Transverse colon (tissue), 4 donors: ENCODE data around the gene CCL17. TPM values are rescaled to one million over a fixed set of nuclear protein-coding genes. Genes with fewer than 3 reads are reported as not detected.

Source experiments
- DNase-seq: peaks from one replicate; pipeline ENCODE4 v3.0.0-alpha.2; 2019
- H3K27ac ChIP-seq, 4 donors: fragments of 200-600 bp; sonication (generic); 2 replicates each; pipeline ENCODE4 v1.5.1; 2016 to 2018; ENCODE audit warnings: inconsistent platforms in 4 of 4
- H3K27me3 ChIP-seq: fragments of 200-600 bp; sonication (generic); 2 replicates; pipeline ENCODE4 v1.5.1; 2017; ENCODE audit warnings: inconsistent platforms
- H3K36me3 ChIP-seq, 4 donors: fragments of 200-600 bp; sonication (generic); 2 replicates each; pipeline ENCODE4 v1.5.1; 2017 to 2019; ENCODE audit warnings: inconsistent platforms in 4 of 4
- H3K4me1 ChIP-seq, 4 donors: fragments of 200-600 bp; sonication (generic); 2 replicates each; pipeline ENCODE4 v1.5.1; 2017 to 2020; ENCODE audit warnings: inconsistent platforms in 4 of 4
- H3K4me3 ChIP-seq, 4 donors: fragments of 200-600 bp; sonication (generic); 1 replicate in 1 of 4; 2 replicates in 3 of 4; pipeline versions ENCODE4 v1.5.1 to v1.6.1; 2017 to 2019; ENCODE audit warnings: inconsistent platforms in 4 of 4
- H3K9me3 ChIP-seq, 2 donors: fragments of 200-600 bp; sonication (generic); 2 replicates each; pipeline ENCODE4 v1.5.1; 2017 to 2019; ENCODE audit warnings: inconsistent platforms in 2 of 2
- EP300 ChIP-seq: sonication (generic); formaldehyde crosslinking; IDR thresholded peaks from one replicate; pipeline ENCODE4 v1.6.1; 2017; ENCODE audit warnings: antibody characterized with exemption, low read depth
- POLR2A ChIP-seq: fragments of 450-650 bp; IDR thresholded peaks from one replicate; pipeline ENCODE4 v1.6.1; 2016; ENCODE audit warnings: antibody characterized with exemption, mild to moderate bottlenecking, moderate library complexity
- POLR2AphosphoS5 ChIP-seq, 3 donors: sonication (generic); formaldehyde crosslinking; IDR thresholded peaks; one replicate each; pipeline ENCODE4 v1.6.1; 2016; ENCODE audit warnings: antibody characterized with exemption in 3 of 3
- WGBS, 2 donors: methylation state at CpG; one replicate each; pipeline ENCODE4 v1.1.5; 2018; ENCODE audit warnings: low coverage in 1 of 2; 5-methylcytosine and 5-hydroxymethylcytosine counted together
- in situ Hi-C, 4 donors: fragments of 200-750 bp; cut with MboI; loops; one replicate each; pipeline versions ENCODE4 v1.15.0 to v1.15.1; 2017; ENCODE audit warnings: low sequenced_read_pairs in 3 of 4, low pct_ligation_motif_present in 1 of 4, low pct_unique_long_range_greater_than_20kb in 1 of 4
- intact Hi-C: fragments of 100-400 bp; cut with DNase I; formaldehyde crosslinking; loops from one replicate; pipeline ENCODE4 v1.15.1; 2023; ENCODE audit warnings: low total_unique reads
- total RNA-seq, 4 donors: library from RNA; depleted of rRNA; stranded (reverse); fragments of >200 nt; gene quantifications; one replicate each; pipeline ENCODE4 v1.1.0, GENCODE V29; 2016
- TF ChIP-seq, protein P1 (sequence below), 5 experiments: fragments of 200-600 bp in 3 of 5; fragments of 450-650 bp in 2 of 5; sonication (generic) in 3 of 5; IDR thresholded peaks; 1 replicate in 2 of 5; 2 replicates in 3 of 5; pipeline ENCODE4 v1.5.1; 2016 to 2017; ENCODE audit warnings: antibody characterized with exemption in 5 of 5, inconsistent platforms in 3 of 5, mild to moderate bottlenecking in 2 of 5, moderate library complexity in 1 of 5

CCL17 gene
- total RNA-seq, 4 donors from 2014 or later = 1.4 TPM; not detected in 3

GRCh38 chr16:57452021-57452420 lies 47.5 kb downstream of the CCL17 start:
- Histone ChIP-seq H3K27me3 (no peaks in the 10 kb centered on the region), H3K9me3 (no peaks in the 10 kb centered on the region), H3K27ac (no peak overlapping the region), H3K4me3 (no peak overlapping the region), H3K4me1 (peaks cover 3 to 17% (median 12%) of the 10 kb centered on the region in 4 donors), H3K36me3 (peaks cover 0 to 52% (median 20%) of the 10 kb centered on the region in 4 donors)
- intact Hi-C loops (no loop called here), in situ Hi-C loops (no loop called here)
- no peak for DNase-seq
- 94 to 100% methylated on average over 2 to 10 of the region's 10 CpGs for whole genome bisulfite sequencing, 2 donors
- TF ChIP-seq EP300 (no peak), POLR2AphosphoS5 (IDR thresholded peaks at IDR 0.05) (no peak), POLR2A (no peak)
- TF ChIP-seq, protein P1, sequence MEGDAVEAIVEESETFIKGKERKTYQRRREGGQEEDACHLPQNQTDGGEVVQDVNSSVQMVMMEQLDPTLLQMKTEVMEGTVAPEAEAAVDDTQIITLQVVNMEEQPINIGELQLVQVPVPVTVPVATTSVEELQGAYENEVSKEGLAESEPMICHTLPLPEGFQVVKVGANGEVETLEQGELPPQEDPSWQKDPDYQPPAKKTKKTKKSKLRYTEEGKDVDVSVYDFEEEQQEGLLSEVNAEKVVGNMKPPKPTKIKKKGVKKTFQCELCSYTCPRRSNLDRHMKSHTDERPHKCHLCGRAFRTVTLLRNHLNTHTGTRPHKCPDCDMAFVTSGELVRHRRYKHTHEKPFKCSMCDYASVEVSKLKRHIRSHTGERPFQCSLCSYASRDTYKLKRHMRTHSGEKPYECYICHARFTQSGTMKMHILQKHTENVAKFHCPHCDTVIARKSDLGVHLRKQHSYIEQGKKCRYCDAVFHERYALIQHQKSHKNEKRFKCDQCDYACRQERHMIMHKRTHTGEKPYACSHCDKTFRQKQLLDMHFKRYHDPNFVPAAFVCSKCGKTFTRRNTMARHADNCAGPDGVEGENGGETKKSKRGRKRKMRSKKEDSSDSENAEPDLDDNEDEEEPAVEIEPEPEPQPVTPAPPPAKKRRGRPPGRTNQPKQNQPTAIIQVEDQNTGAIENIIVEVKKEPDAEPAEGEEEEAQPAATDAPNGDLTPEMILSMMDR (IDR thresholded peaks at IDR 0.05) = no peak

- peak; percentile 92 for DNase-seq
- no peaks in the 10 kb centered on the region for H3K27me3 ChIP-seq
- H3K9me3 ChIP-seq = no peaks in the 10 kb centered on the region
- H3K27ac ChIP-seq = peak within 1 kb of the TSS; percentile 85 to 92 (median 88)
- peaks cover 0 to 41% (median 17%) of the 10 kb centered on the region in 4 donors for H3K36me3 ChIP-seq
- in situ Hi-C loops (no loop called here), intact Hi-C loops (no loop called here)
- H3K4me1 ChIP-seq = peaks cover 11 to 19% (median 14%) of the 10 kb centered on the region in 4 donors
- WGBS, 2 donors = 0 to 2% methylated on average over 2 to 40 of the region's 47 CpGs
- peak within 1 kb of the TSS; percentile 85 to 100 (median 93) for H3K4me3 ChIP-seq
- peak; percentile 93 for TF ChIP-seq POLR2A
- TF ChIP-seq POLR2AphosphoS5 (IDR thresholded peaks at IDR 0.05) = peak; percentile 92 to 99 (median 98)
- TF ChIP-seq EP300 = no peak
- TF ChIP-seq, protein P1 (IDR thresholded peaks at IDR 0.05) = peak; percentile 96 to 98 (median 97)
These were observed 57.8 kb downstream of the CCL17 start, which contains the start of gene POLR2C for GRCh38 chr16:57462209-57462977. TSS of gene POLR2C (plus strand) at chr16:57462679. CDS start at chr16:57462725, 46 bp downstream.

GRCh38 chr16:57462978-57463362 lies 58.4 kb downstream of the CCL17 start:
- no peaks in the 10 kb centered on the region for H3K9me3 ChIP-seq
- no peaks in the 10 kb centered on the region for H3K27me3 ChIP-seq
- in situ Hi-C loops (no loop called here), intact Hi-C loops (no loop called here)
- WGBS, 2 donors = 0% methylated on average over 3 to 16 of the region's 16 CpGs
- peaks cover 11 to 19% (median 14%) of the 10 kb centered on the region in 4 donors for H3K4me1 ChIP-seq
- H3K36me3 ChIP-seq = peaks cover 0 to 37% (median 15%) of the 10 kb centered on the region in 4 donors
- peak overlapping the region; percentile 85 to 100 (median 93) for H3K4me3 ChIP-seq
- DNase-seq = no peak
- peak overlapping the region; percentile 85 to 92 (median 88) for H3K27ac ChIP-seq
- TF ChIP-seq EP300 (no peak), POLR2AphosphoS5 (IDR thresholded peaks at IDR 0.05) (no peak), POLR2A (no peak)
- TF ChIP-seq, protein P1 (IDR thresholded peaks at IDR 0.05) = no peak

DNA sequence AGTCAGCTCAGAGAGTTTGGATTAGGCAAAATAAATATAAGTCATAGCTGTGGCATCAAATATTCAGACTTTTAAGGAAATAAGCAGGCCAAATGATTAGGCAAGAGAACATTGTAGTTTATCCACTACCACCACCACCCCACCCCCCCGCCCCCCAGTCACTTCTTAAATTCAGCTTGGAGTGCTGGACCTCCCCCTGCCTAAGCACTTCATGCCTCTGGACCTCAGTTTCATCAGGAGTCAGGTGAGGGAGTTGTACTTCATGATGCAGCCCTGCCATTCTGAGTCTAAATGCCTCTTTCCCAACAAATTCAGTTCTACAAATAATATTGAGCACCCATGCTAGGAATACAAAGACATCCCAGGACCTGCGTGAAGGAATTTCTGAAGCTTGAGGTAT lies 60.0 kb downstream of the CCL17 start:
- in situ Hi-C loops (no loop called here), intact Hi-C loops (no loop called here)
- WGBS, 2 donors = 80 to 98% methylated on average over 1 to 2 of the region's 2 CpGs
- Histone ChIP-seq H3K4me3 (no peak overlapping the region), H3K4me1 (peaks cover 11 to 19% (median 14%) of the 10 kb centered on the region in 4 donors), H3K27ac (no peak overlapping the region), H3K27me3 (no peaks in the 10 kb centered on the region), H3K36me3 (peaks cover 0 to 33% (median 12%) of the 10 kb centered on the region in 4 donors), H3K9me3 (no peaks in the 10 kb centered on the region)
- TF ChIP-seq, protein P1 (IDR thresholded peaks at IDR 0.05) = no peak
- no peak for TF ChIP-seq POLR2A
- TF ChIP-seq POLR2AphosphoS5 (IDR thresholded peaks at IDR 0.05) = no peak
- TF ChIP-seq EP300 = no peak
- DNase-seq = no peak
